ENCODE measurements around the gene SLC33A1.
"Not testable (repeated sequence)": the region's sequence is repeated elsewhere in the genome, so short reads cannot be mapped to it uniquely, and the experiment has no call there.

Gene SLC33A1

GRCh38 chr3:155854141-155854940 is at the start of gene SLC33A1:
SLC33A1 (minus strand) TSS chr3:155854427; CDS start chr3:155853997, 430 bp downstream.
- peak; percentile 94 for DNase-seq (ENCODE audit: low spot score)
- TF ChIP-seq CTCF (IDR thresholded peaks at IDR 0.05; ENCODE audit: extremely low read depth, missing control alignments) = no peak

- DNase-seq (ENCODE audit: low spot score) = no peak
- TF ChIP-seq CTCF (IDR thresholded peaks at IDR 0.05; ENCODE audit: extremely low read depth, missing control alignments) = no peak
Measured at GRCh38 chr3:155895379-155895900, 41.2 kb upstream of the SLC33A1 start.

- no peak for TF ChIP-seq CTCF (IDR thresholded peaks at IDR 0.05; ENCODE audit: extremely low read depth, missing control alignments)
- no peak for DNase-seq (ENCODE audit: low spot score)
Measured at GRCh38 chr3:155891321-155891720, 37.1 kb upstream of the SLC33A1 start.

GRCh38 chr3:155890671-155891190 is 36.5 kb upstream of the SLC33A1 start:
- TF ChIP-seq CTCF (IDR thresholded peaks at IDR 0.05; ENCODE audit: extremely low read depth, missing control alignments) = no peak

GRCh38 chr3:155889952-155890351 is 35.7 kb upstream of the SLC33A1 start:
- TF ChIP-seq CTCF (IDR thresholded peaks at IDR 0.05; ENCODE audit: extremely low read depth, missing control alignments) = no peak
- DNase-seq (ENCODE audit: low spot score) = no peak

More at GRCh38 chr3:155890671-155891190, 36.5 kb upstream of the SLC33A1 start:
- no peak for DNase-seq (ENCODE audit: low spot score)

GRCh38 chr3:155889212-155889611 is 35.0 kb upstream of the SLC33A1 start:
- DNase-seq (ENCODE audit: low spot score) = no peak
- TF ChIP-seq CTCF (IDR thresholded peaks at IDR 0.05; ENCODE audit: extremely low read depth, missing control alignments) = no peak

GRCh38 chr3:155886915-155887314 is 32.7 kb upstream of the SLC33A1 start:
- no peak for TF ChIP-seq CTCF (IDR thresholded peaks at IDR 0.05; ENCODE audit: extremely low read depth, missing control alignments)
- DNase-seq (ENCODE audit: low spot score) = no peak

- DNase-seq (ENCODE audit: low spot score) = not testable (repeated sequence)
Measured at GRCh38 chr3:155886348-155886747, 32.1 kb upstream of the SLC33A1 start.

Measured in GM20000 (cell line).